Subcutaneous adipose tissue (tissue), 4 donors: ENCODE results near the gene RIPK3. TPM values are rescaled to one million over a fixed set of nuclear protein-coding genes. Genes with fewer than 3 reads are reported as not detected.

ENCODE experiments used
- total RNA-seq, 4 donors: library from RNA; depleted of rRNA; stranded (reverse); fragments of >200 nt; gene quantifications; one replicate each; pipeline ENCODE4 v1.1.0, GENCODE V29; 2016
- TF ChIP-seq, protein P1 (sequence below): fragments of 450-650 bp; IDR thresholded peaks from one replicate; pipeline ENCODE4 v1.5.1; 2016; ENCODE audit warnings: low read depth, mild to moderate bottlenecking, control low read depth, antibody characterized with exemption, moderate library complexity

The RIPK3 gene
- total RNA-seq, 4 donors from 2014 or later, result 10.3 to 14.3 (median 12.3) TPM

DNA sequence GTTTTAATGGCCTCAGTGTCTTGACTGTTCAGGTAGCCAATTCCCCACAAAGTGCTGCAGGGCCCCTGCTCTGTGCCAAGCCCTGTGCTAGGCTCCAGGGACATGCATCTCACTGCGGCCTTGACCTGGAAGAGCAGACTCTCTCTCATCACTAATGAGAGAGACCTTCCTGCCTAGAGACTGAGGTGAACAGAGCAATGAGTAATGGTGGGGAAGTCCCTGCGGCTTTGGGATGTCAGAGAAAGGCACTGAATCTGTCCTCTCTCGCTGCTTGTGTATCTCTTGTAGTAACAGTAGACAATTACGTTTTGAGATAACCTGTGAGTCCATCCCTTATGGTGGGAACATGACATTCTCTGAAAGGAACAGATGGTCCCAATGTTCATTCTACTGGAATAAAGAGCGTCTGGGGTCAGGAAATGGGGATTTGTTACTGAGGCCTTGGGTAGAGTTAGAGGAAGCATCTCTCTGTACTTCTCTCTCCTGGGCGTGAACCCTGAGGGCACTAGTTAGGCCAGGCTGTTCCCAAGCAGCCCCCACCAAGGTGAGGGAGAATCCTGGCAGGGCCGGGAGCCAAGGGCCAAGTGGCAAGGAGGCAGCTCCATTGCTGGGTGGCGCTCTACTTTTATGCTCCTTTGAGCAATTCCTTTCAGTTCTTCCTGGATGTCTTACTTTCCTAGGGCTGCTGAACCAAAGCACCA lies 41.7 kb upstream of the RIPK3 start:
- TF ChIP-seq, protein P1, sequence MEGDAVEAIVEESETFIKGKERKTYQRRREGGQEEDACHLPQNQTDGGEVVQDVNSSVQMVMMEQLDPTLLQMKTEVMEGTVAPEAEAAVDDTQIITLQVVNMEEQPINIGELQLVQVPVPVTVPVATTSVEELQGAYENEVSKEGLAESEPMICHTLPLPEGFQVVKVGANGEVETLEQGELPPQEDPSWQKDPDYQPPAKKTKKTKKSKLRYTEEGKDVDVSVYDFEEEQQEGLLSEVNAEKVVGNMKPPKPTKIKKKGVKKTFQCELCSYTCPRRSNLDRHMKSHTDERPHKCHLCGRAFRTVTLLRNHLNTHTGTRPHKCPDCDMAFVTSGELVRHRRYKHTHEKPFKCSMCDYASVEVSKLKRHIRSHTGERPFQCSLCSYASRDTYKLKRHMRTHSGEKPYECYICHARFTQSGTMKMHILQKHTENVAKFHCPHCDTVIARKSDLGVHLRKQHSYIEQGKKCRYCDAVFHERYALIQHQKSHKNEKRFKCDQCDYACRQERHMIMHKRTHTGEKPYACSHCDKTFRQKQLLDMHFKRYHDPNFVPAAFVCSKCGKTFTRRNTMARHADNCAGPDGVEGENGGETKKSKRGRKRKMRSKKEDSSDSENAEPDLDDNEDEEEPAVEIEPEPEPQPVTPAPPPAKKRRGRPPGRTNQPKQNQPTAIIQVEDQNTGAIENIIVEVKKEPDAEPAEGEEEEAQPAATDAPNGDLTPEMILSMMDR, result no peak

DNA sequence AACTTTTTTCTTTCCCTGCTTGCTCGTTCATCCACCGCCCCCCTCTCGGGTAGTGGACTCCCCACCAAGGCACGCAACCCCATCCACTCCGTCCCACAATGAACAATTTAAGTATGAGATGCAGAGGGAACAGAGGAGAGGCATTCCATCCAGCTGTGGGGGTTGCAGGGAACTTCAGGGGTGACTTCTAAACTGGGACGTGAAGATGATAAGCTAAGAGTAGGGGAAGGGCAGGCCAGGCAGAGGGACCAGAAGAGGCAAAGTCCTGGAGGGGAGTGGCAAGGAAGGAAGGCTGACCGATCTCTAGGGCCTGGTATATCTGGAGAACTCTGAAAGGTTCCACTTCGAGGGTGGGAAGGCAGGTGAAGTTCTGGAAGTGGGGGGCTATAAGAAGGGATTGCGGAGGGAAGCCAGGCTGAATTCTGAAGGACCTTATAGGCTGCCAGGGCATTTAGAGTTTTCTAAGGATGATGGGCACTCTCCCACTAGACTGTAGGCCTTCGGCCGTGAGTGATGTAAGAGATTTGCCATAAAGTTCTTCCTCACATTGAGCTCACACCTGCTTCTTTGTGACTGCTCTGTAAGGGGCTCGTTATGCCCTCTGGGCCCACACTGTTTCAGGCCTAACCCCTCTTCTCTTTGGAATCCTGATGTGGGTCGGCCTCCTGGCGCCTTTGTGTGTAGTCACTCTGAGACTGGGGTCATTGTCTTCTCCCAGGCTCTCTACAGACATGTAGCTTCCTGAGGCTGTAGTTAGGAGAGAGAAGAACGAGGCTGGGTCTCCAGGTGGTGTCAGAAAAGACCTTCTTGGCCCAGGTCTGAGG lies 40.3 kb upstream of the RIPK3 start:
- TF ChIP-seq, protein P1, result no peak

DNA sequence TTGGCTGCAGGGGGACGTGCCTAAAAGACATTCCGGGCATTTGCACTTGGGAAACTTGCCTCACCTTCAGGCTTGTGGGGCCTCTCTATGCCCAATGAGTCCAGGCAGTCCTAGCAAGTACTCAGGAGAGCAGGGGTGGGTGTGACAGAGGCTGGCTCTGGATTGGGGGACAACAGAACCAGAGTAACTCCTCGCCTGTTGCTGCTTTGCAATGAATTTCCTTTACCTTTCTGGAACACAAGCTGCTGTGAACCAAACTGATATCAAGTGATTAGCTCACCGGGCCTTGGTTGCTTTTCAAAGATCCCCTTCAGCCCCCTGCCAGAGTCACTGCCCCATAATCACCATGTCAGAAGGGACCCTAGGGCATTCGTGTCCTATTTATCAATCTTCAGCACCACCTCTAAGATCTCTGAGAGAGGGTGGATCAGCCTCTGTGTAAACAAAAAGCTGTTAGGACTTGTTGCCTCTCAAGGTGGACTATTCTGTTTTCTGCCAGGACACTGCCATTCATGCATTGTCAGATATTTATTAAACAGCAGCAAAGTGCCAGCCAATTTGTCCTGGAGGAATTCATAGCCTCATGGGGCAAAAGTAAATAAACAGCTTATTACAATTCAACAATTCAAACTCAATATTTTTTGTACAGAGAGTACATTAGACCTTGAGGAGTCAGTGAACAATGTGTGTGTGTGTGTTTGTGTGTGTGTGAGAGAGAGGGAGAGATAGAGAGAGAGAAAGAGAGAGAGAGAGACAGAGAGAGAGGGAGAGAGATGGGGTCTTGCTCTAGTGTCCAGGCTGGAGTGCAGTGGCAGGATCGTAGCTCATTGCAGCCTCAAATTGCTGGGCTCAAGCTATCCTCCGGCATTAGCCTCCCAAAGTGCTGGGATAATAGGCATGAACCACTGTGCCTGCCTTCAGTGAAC lies 39.5 kb upstream of the RIPK3 start:
- TF ChIP-seq, protein P1, result no peak

DNA sequence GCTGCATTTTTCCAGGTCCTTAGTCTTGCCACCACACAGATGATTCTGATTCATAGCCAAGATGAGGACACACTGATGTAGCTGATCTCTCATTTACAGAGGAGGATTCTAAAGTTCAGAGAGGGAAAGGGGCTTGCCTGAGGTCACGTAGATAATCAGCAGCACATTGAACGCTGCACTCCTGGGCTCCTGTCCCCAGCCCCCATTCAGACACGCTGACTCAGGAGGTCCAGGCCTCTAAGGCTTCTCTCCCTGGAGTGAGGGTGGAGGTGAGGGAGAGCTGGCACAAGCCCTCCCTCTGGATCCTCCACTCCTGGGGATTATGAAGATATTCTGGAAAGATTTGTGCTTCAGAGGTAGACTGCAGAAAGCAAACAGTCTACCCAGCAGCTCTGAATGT lies 38.5 kb upstream of the RIPK3 start:
- TF ChIP-seq, protein P1, result no peak

DNA sequence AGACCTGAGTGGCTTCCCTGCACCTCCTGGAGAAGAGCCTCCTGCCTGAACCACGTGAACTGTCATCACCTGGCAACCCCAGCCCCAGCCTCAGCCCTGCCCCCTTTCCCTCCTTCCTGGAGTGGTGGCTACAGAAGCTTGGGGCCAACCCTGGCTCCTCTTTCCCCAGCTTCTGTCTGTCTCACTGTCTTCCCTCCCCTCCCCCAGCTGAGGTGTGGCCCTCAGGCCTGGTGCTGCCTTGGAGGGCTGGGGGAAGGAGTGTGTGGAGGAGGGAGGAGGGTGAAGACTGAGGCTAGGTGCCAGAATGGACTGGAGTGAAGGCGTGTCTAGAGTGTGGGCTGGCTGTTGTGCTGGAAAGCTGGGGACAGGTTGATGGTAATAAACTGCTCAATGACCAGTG lies 37.9 kb upstream of the RIPK3 start:
- TF ChIP-seq, protein P1, result no peak

DNA sequence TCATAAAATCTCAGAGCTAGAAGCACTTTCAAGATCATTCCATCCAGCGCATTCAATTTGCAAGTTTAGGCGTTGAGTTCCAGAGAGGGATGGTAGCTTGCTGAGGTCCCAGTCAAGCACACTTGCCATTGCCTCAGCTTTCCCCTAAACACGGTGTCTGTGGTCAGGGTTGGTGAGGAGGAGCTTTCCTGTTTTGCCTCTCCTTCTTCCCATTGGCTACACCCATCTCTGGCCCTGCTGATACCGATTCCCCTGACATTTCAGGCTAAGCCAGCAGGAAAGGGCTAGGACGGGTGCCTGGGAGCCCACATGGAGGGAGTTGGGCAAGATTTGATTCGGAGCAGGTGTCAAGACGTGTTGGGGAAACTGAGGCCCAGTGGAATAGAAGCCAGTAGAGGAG lies 37.3 kb upstream of the RIPK3 start:
- TF ChIP-seq, protein P1, result no peak
